HG02610 (cell line): Measurements from ENCODE around the gene ZNF280B.
"Not testable (repeated sequence)": the region's sequence is repeated elsewhere in the genome, so short reads cannot be mapped to it uniquely, and the experiment has no call there.

ENCODE experiments used
- ATAC-seq: cut with Tn5 transposase; IDR thresholded peaks from one replicate; pipeline ENCODE4 v1.9.1; 2021; ENCODE audit warnings: mild to moderate bottlenecking, moderate library complexity; ENCODE audit not compliant: unreplicated experiment

ZNF280B gene

GRCh38 chr22:22535662-22536061 is 27.1 kb upstream of the ZNF280B start:
- no peak for ATAC-seq

GRCh38 chr22:22534604-22535415 is 26.3 kb upstream of the ZNF280B start:
- ATAC-seq, result no peak

GRCh38 chr22:22533863-22534262 is 25.3 kb upstream of the ZNF280B start:
- no peak for ATAC-seq

GRCh38 chr22:22533417-22533816 is 24.9 kb upstream of the ZNF280B start:
- no peak for ATAC-seq

GRCh38 chr22:22532547-22533071 is 24.1 kb upstream of the ZNF280B start:
- not testable (repeated sequence) for ATAC-seq

GRCh38 chr22:22531770-22532546 is 23.4 kb upstream of the ZNF280B start:
- ATAC-seq, result no peak

GRCh38 chr22:22528780-22529179 is 20.2 kb upstream of the ZNF280B start:
- no peak for ATAC-seq

GRCh38 chr22:22527312-22527711 is 18.8 kb upstream of the ZNF280B start:
- ATAC-seq, result no peak

- ATAC-seq, result no peak
These were observed 17.8 kb upstream of the ZNF280B start for GRCh38 chr22:22526125-22526912.

GRCh38 chr22:22523494-22523893 is 15.0 kb upstream of the ZNF280B start:
- no peak for ATAC-seq

- no peak for ATAC-seq
These were observed 13.1 kb upstream of the ZNF280B start for GRCh38 chr22:22521631-22522030.

GRCh38 chr22:22520667-22521602 is 12.4 kb upstream of the ZNF280B start:
- ATAC-seq, result no peak

- ATAC-seq, result no peak
These were observed 11.6 kb upstream of the ZNF280B start, which contains the start of gene ZNF280A for GRCh38 chr22:22520020-22520656. Gene ZNF280A (minus strand): TSS chr22:22520270. CDS start chr22:22515630, 4,640 bp downstream.

- ATAC-seq, result no peak
These were observed 11.0 kb upstream of the ZNF280B start for GRCh38 chr22:22519591-22519990.

- no peak for ATAC-seq
These were observed 8.4 kb upstream of the ZNF280B start for GRCh38 chr22:22516992-22517391.

GRCh38 chr22:22515890-22516289 is 7.3 kb upstream of the ZNF280B start:
- ATAC-seq, result no peak

- not testable (repeated sequence) for ATAC-seq
These were observed 5.9 kb upstream of the ZNF280B start for GRCh38 chr22:22514431-22514830.

- no peak for ATAC-seq
These were observed 5.1 kb upstream of the ZNF280B start for GRCh38 chr22:22513619-22514018.

- no peak for ATAC-seq
These were observed 4.4 kb upstream of the ZNF280B start for GRCh38 chr22:22512951-22513350.
